Measurements from ENCODE around the gene INO80. TPM values are rescaled to one million over a fixed set of nuclear protein-coding genes. Genes with fewer than 3 reads are reported as not detected.

Gene INO80
- polyA plus RNA-seq, 1 experiment, result 5.3 TPM

- Histone ChIP-seq H3K27ac (ENCODE audit: low read depth, low read length) (no peak overlapping the region), H3K4me3 (ENCODE audit: low read depth, low read length) (no peak overlapping the region), H3K9me3 (ENCODE audit: control insufficient read depth, insufficient read depth, low read length) (no peaks in the 10 kb centered on the region; the same call in 1 of the 2 replicates), H3K27me3 (ENCODE audit: control insufficient read depth, insufficient read depth, low read length) (peaks cover under 1% of the 10 kb centered on the region)
- TF ChIP-seq CTCF (IDR thresholded peaks at IDR 0.05; ENCODE audit: low read depth, low read length), result no peak
- POLR2A ChIA-PET, result interaction anchor here (0.7 kb wide), 1 partner anchor 10 kb away, joined by 3 read pairs; no protein-coding TSS in a partner anchor
- CTCF ChIA-PET, result interaction anchor here (1.0 kb wide), 1 partner anchor 86 kb away, joined by 3 read pairs; no protein-coding TSS in a partner anchor
- no peak for DNase-seq (ENCODE audit: low read depth, low spot score)
These were observed 179.8 kb downstream of the INO80 start for GRCh38 chr15:40936234-40936708.

- H3K4me3 ChIP-seq (ENCODE audit: low read depth, low read length), result no peak overlapping the region
- POLR2A ChIA-PET, result no interaction called here
- no peak for DNase-seq (ENCODE audit: low read depth, low spot score)
- CTCF ChIA-PET, result no interaction called here
- no peaks in the 10 kb centered on the region; the same call in 1 of the 2 replicates for H3K9me3 ChIP-seq (ENCODE audit: control insufficient read depth, insufficient read depth, low read length)
- H3K27ac ChIP-seq (ENCODE audit: low read depth, low read length), result no peak overlapping the region
- peaks cover 2% of the 10 kb centered on the region for H3K27me3 ChIP-seq (ENCODE audit: control insufficient read depth, insufficient read depth, low read length)
- no peak for TF ChIP-seq CTCF (IDR thresholded peaks at IDR 0.05; ENCODE audit: low read depth, low read length)
These were observed 181.6 kb downstream of the INO80 start for GRCh38 chr15:40934457-40934856.

- no peak for TF ChIP-seq CTCF (IDR thresholded peaks at IDR 0.05; ENCODE audit: low read depth, low read length)
- CTCF ChIA-PET, result interaction anchor here (1.2 kb wide), 1 partner anchor 8 kb away, joined by 10 read pairs; no protein-coding TSS in a partner anchor
- DNase-seq (ENCODE audit: low read depth, low spot score), result no peak
These were observed 182.6 kb downstream of the INO80 start for GRCh38 chr15:40933517-40933902.

GRCh38 chr15:40932649-40933516, 183.2 kb downstream of the INO80 start:
- no peak overlapping the region for H3K4me3 ChIP-seq (ENCODE audit: low read depth, low read length)
- POLR2A ChIA-PET, result no interaction called here
- no peak for DNase-seq (ENCODE audit: low read depth, low spot score)
- no peaks in the 10 kb centered on the region; the same call in 1 of the 2 replicates for H3K9me3 ChIP-seq (ENCODE audit: control insufficient read depth, insufficient read depth, low read length)
- no peak overlapping the region for H3K27ac ChIP-seq (ENCODE audit: low read depth, low read length)
- CTCF ChIA-PET, result interaction anchor here (1.2 kb wide), 1 partner anchor 9 kb away, joined by 10 read pairs; no protein-coding TSS in a partner anchor
- no peak for TF ChIP-seq CTCF (IDR thresholded peaks at IDR 0.05; ENCODE audit: low read depth, low read length)
- peaks cover 14% of the 10 kb centered on the region for H3K27me3 ChIP-seq (ENCODE audit: control insufficient read depth, insufficient read depth, low read length)

More at GRCh38 chr15:40933517-40933902, 182.6 kb downstream of the INO80 start:
- Histone ChIP-seq H3K27me3 (ENCODE audit: control insufficient read depth, insufficient read depth, low read length) (peaks cover 7% of the 10 kb centered on the region), H3K27ac (ENCODE audit: low read depth, low read length) (no peak overlapping the region), H3K4me3 (ENCODE audit: low read depth, low read length) (no peak overlapping the region), H3K9me3 (ENCODE audit: control insufficient read depth, insufficient read depth, low read length) (no peaks in the 10 kb centered on the region; the same call in 1 of the 2 replicates)
- POLR2A ChIA-PET, result no interaction called here

- H3K9me3 ChIP-seq (ENCODE audit: control insufficient read depth, insufficient read depth, low read length), result no peaks in the 10 kb centered on the region; the same call in 1 of the 2 replicates
- ChIA-PET CTCF (interaction anchor here (0.6 to 3.0 kb wide), 5 partner anchors 10 to 113 kb away, joined by 3 to 30 read pairs (median 5); no protein-coding TSS in a partner anchor), POLR2A (no interaction called here)
- DNase-seq (ENCODE audit: low read depth, low spot score), result no peak
- no peak overlapping the region for H3K4me3 ChIP-seq (ENCODE audit: low read depth, low read length)
- TF ChIP-seq CTCF (IDR thresholded peaks at IDR 0.05; ENCODE audit: low read depth, low read length), result no peak
- peaks cover 20% of the 10 kb centered on the region for H3K27me3 ChIP-seq (ENCODE audit: control insufficient read depth, insufficient read depth, low read length)
- no peak overlapping the region for H3K27ac ChIP-seq (ENCODE audit: low read depth, low read length)
These were observed 183.9 kb downstream of the INO80 start for GRCh38 chr15:40932156-40932555.

Measured in AG04450 (cell line).